NCI-H748 (cell line): Measurements from ENCODE around the gene GPR31.
"Not testable (repeated sequence)": the region's sequence is repeated elsewhere in the genome, so short reads cannot be mapped to it uniquely, and the experiment has no call there.

ENCODE experiments used
- DNase-seq: peaks from one replicate; lab custom pipeline; 2025; ENCODE audit not compliant: unreplicated experiment; lab: John Stamatoyannopoulos, UW

GPR31 gene

GRCh38 chr6:167168296-167168695 is 10.5 kb upstream of the GPR31 start:
- not testable (repeated sequence) for DNase-seq

GRCh38 chr6:167167699-167168098 is 9.9 kb upstream of the GPR31 start:
- not testable (repeated sequence) for DNase-seq

GRCh38 chr6:167165858-167166471 is 8.2 kb upstream of the GPR31 start:
- no peak for DNase-seq

DNA sequence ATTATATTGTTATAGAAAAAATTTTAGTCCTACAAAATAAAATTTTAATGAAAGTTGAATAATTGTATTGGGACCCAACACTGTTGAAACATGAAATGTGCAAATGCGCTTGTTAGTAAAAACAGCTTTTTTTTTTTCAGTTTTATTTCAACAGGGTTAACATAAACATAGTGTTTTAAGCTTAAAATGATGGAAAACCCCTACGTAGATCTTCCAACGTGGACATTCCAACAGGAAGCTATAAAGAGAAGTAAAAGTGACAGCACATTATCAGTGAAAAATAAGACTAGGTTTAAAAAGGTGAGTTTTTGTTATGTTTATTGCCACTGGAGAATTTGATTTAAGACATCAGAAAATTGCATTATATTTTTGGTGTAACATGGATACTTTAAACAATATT is 6.5 kb upstream of the GPR31 start:
- DNase-seq, result no peak

DNA sequence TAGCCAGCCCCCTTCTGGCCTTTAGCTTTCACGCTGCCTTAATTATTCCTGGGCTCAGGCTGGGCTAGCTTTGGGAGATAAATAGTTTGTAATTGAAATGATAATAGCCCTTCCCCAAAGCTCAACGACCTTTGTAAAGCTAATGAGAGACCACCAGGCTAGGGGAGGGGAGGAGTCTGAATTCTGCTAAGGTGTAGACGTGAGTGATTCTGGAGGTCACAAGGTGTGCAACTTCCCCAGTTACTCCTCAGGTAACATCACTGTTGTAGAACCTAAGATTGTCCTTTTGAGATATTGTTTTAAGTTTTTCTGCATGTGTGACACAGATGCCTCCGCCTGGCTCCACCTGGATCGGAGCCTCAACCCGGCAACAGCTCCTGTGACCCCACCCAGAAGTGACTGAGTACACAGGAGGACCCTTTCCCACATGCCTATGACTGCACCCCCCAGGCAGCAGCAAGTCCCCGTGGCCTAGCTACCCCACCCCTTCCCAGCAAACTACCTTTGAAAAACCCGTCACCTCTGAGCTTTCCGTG is 5.8 kb upstream of the GPR31 start:
- no peak for DNase-seq

- no peak for DNase-seq
Measured at GRCh38 chr6:167162591-167162990, 4.8 kb upstream of the GPR31 start.

DNA sequence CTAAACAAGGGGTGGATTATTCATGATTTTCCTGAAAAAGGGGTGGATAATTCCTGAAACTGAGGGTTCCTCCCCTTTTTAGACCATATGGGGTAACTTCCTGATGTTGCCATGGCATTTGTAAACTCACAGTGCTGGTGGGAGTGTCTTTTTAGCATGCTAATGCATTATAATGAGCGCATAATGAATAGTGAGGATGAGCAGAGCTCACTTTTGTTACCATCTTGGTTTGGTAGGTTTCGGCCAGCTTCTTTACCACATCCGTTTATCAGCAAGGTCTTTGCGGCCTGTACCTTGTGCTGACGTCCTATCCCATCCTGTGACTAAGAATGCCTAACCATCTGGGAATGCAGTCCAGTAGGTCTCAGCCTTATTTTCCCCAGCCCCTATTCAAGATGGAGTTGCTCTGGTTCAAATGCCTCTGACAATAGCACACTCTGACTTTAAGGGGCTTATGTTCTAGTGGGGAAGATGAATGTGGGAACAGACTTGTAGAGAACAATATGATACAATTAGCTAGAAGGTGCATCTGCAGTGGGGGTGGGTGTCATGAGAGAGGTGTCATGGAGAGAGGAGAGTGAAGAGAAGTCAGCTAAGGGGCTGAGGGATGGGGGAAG is 4.2 kb upstream of the GPR31 start:
- no peak for DNase-seq

- DNase-seq, result no peak
Measured at GRCh38 chr6:167157414-167157813, 366 bp downstream of the GPR31 start.

DNA sequence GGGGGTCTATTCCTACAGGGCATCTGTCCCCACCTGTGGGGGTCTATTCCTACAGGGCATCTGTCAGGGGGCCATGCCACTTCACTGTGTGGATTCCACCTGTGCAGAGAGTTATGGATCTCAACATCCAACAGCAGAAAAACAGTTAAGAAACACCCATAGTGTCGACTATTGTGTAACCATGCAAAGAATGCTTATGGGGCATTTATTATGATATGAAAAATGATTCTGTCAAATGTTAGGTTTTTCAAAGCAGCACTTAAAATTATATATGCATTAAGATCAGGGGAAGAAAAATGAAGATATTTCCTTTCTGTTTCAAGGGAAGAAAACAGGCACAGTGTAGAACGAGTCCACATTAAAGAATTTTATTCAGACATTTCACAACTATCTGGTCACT is 2.9 kb downstream of the GPR31 start:
- DNase-seq, result no peak

- no peak for DNase-seq
Measured at GRCh38 chr6:167154291-167154690, 3.5 kb downstream of the GPR31 start.

DNA sequence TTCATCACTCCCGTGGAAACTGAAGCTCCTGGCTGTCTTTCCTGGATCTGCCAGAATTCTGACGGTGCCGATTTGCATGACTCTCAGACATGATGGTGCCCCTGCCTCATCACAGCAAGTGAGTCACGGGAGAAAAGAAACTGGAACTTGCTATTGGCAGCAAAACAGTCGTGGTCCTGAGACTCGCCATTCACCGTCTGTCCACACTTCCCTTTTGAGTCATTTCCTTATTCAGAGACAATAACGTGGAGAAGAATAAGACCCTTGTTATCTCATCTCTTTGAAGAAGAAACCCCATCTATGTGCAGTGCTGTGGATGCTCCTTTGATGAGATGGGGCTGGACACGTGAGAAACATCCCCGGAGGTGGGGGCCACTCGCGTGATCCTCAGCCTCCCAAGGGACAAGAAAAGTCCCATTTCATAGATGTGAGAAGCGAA is 4.2 kb downstream of the GPR31 start:
- DNase-seq, result no peak

DNA sequence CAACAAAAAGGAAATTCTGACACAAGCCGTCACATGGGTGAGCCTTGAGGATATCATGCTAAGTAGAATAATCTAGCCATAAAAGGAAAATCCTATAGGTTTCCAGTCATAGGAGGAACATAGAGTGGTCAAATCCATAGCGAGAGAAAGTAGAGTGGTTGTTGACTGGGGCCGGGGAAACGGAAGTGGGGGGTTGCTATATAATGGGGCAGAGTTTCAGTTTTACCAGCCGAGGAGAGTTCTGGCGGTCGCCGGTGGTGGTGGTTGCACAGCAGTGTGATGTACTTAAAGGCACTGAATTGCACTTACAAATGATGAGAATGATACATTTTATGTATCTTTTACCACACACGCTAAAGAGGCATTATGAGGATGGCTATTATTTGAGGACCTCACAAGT is 4.9 kb downstream of the GPR31 start:
- no peak for DNase-seq

DNA sequence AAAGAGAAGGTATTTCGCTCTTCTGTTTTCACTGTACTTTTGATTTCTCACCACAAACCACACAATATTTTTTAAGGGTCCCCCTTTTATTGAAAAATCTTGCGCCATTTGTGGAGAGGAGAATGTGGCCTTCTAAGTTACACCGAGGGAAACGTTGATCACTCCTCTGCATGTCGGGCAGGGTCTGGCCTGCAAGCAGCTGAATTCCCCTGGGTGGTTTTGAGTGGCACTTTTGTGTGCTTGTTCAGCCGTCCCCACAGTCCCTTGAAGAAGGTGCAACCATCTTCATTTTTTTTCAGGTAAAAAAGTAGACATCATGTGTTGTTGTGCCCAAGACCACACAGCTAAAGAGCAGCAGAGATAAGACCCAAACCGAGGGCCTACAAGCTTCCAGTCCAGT is 6.1 kb downstream of the GPR31 start:
- DNase-seq, result no peak

GRCh38 chr6:167150941-167151549 is 6.7 kb downstream of the GPR31 start:
- no peak for DNase-seq

GRCh38 chr6:167148997-167149396 is 8.8 kb downstream of the GPR31 start:
- no peak for DNase-seq

- no peak for DNase-seq
Measured at GRCh38 chr6:167148021-167148420, 9.8 kb downstream of the GPR31 start.

GRCh38 chr6:167146977-167147376 is 10.8 kb downstream of the GPR31 start:
- no peak for DNase-seq

DNA sequence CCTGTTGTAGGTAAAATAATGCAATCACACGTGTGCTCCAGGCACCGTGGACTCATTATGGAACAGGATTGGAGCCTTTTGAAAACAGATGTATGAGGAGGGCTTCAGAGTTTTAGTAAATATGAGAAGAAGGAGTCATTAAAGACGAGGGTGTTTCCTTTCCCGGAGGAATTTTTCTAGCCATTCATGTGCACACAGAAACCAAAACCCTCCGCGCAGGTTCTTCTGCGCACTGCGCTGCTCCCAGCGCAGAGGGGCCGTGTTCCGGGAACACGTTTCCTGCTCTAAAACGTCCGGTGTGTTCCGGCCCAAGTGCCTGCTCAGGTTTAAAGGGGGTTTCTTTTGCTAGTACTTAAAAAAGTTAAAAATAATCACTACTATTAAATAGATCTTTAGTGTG is 11.6 kb downstream of the GPR31 start:
- DNase-seq, result no peak

- no peak for DNase-seq
Measured at GRCh38 chr6:167145461-167145860, 12.3 kb downstream of the GPR31 start.

DNA sequence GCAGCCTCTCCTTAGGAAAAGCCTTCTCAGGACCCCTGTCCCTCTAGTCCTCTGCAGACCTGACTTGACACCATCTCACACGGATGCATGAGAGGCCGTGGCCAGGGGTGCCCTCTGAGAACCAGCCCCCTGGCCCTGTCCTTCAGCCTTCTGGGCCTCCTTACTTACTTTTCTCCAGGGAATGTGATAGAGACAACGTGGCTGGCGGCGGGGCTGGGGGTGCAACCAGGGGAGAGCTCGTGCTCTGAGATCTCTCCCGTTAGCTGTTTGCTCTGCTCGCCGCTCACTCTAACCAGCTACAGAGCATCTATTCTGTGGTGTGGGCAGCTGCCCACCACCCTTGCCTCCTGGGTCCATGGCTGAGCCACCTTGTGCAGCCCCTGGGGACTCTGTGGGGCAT is 14.7 kb downstream of the GPR31 start:
- DNase-seq, result no peak

DNA sequence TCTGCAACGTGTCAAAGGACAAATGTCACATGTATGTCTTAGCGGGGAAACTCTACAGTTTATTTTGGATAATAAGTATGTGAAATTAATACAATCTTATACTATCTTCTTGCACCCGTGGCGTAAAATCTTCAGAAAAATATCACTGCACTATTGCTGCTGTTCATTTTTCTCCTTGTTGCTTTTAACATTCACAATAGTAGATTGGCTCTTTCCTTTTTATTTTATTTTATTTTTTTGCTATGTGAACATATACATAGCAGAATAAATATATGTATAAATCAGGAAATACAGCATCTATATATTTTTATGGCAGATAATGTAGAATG is 15.4 kb downstream of the GPR31 start:
- DNase-seq, result no peak

- DNase-seq, result peak; percentile 64
Measured at GRCh38 chr6:167141667-167142432, 15.9 kb downstream of the GPR31 start.
